ENCODE results near the gene TELO2. TPM values are rescaled to one million over a fixed set of nuclear protein-coding genes. Genes with fewer than 3 reads are reported as not detected.

Gene TELO2
- 19.1 and 22.9 TPM in 2 replicates for total RNA-seq

DNA sequence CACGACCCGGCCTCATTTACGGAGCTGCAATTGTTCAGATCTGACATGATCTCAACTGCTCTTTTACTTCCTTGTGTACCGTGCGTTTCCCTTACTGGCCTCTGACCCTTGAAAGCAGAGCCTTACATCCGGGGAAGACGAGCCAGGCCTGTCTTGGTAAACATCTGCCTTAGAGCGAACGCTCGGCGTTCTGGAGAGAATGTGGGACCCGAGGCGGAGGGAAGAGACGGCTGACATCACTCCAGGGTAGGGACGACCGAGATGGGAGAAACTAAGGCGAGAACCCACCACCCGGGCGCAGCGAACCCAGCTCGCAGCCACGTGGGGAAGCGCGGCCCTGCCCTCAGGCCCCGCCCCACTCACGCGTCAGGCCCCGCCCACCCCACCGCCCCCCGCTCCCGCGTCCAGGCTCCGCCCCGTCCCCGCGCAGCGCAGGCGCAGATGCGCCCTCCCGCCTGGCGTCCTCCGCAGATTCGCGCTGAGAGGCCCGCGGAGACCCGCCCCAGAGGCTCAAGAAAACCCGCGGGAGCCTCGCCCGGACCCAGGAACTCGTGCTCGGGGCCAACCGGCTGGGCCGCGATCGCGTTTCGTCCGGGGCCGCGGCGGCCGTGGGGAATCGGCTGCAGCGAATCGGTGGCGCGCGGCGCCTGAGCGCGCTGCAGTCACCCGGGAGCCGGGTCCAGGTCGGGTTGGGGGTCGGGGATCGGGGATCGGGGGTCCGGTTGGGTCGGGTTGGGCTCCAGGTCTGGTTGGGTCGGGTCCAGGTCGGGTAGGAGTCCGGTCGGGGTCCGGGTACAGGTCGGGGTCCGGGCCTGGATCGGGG, at the start of gene TELO2:
TSS of gene TELO2 (plus strand) at position 438 of the 823 bp plus-strand sequence. CDS start 922 bp downstream, outside the sequence.
- no peak for DNase-seq (ENCODE audit: low read depth, low spot score)

- no peak for DNase-seq (ENCODE audit: low read depth, low spot score)
Measured at GRCh38 chr16:1443403-1443973, 49.7 kb upstream of the TELO2 start.

GRCh38 chr16:1443980-1444729, 49.0 kb upstream of the TELO2 start, which contains the start of gene CCDC154:
TSS of gene CCDC154 (minus strand) at chr16:1444556. CDS start at chr16:1444322, 234 bp downstream.
- DNase-seq (ENCODE audit: low read depth, low spot score): no peak

GRCh38 chr16:1444730-1445517, 48.2 kb upstream of the TELO2 start:
- DNase-seq (ENCODE audit: low read depth, low spot score): no peak

DNA sequence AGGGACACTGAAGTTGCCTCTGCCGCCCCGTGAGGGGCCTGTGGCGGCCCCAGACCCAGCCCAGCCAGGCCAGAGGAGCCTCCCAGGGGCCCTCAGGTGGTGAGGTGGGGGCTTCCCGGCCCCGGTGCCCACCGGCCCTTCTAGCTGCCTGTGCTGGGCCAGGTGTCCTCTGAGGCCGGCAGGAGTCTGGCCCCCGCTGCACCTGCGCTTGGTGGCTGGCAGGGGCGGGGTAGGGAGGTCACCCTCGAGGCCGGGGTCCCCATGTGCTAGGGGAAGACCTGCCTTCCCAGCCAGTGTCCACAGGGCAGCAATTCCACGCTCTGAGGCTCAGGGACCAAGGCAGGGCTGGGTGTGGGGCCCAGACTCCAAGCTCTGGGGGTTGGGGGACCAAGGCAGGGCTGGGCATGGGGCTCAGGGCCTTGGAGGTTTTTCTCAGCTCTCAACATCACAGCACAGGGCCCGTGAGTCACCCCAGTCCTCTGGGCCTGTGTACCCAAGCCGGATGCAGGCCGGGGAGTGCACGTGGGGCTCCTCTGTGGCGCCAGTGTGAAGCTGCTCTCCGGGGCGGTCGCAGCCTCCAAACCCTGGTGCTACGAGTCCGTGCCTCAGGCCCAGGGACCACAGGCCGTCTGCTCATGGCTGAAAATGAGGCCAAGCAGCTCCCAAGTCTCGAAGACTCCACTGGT, 47.5 kb upstream of the TELO2 start:
- DNase-seq (ENCODE audit: low read depth, low spot score): no peak

DNA sequence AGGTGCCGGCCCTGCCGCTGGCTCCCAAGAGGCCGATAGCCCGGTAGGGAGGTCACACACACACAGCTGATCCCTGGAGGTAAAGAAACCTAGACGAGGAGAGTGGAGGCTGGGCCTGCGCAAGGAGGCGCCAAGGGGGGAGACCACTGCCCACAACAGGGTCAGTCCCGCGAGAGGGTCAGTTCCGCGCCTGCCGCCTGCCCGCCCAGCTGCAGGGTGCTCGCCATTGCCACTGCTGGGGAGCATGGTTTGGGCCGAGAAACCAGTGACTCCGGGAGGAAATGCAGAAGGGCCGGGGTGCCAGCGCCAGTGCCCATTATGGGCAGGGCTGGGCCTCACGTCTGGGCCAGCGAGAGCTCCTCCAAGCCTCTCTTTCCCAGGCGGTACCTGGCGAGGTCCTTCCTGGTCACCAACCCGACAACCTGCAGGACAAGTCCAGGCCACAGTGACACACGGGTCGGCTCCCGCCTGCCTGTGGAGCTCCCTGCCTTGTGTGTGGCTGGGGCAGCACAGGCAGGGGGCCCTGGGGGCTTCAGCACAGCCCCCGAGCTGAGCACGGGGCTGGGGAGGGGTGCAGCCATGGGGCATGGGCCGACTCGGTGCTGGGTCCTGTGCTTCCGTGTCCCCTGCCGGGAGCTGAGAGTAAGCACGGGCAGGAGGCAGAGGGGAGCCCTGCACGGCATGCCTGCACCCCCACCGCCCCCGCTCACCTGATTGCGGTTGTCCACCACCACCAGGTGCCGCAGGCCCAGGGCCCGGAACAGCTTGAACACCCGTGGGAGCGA, 46.7 kb upstream of the TELO2 start:
- no peak for DNase-seq (ENCODE audit: low read depth, low spot score)

DNA sequence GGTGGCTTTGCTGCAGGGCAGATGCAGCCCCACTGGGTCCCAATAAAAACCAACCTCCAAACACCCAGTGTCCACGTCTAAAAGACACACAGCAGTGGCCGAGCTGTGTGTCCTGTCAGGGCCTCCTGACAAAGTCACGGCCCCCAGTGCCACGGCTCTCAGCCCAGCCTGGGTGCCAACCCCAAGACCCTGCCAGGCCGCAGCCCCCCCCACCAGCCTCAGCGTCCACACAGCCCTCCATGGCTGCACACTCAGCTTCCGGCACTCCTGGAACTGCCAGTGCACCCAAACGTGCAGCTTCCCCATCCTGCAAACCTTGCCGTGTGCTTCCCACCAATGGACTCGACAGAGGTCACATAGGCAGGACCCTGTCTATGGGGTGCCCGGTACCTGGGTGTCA, 45.2 kb upstream of the TELO2 start:
- no peak for DNase-seq (ENCODE audit: low read depth, low spot score)

- DNase-seq (ENCODE audit: low read depth, low spot score): no peak
Measured at GRCh38 chr16:1448536-1449116, 44.5 kb upstream of the TELO2 start.

- no peak for DNase-seq (ENCODE audit: low read depth, low spot score)
Measured at GRCh38 chr16:1449201-1449788, 43.9 kb upstream of the TELO2 start.

GRCh38 chr16:1450218-1450617, 42.9 kb upstream of the TELO2 start:
- DNase-seq (ENCODE audit: low read depth, low spot score): no peak

DNA sequence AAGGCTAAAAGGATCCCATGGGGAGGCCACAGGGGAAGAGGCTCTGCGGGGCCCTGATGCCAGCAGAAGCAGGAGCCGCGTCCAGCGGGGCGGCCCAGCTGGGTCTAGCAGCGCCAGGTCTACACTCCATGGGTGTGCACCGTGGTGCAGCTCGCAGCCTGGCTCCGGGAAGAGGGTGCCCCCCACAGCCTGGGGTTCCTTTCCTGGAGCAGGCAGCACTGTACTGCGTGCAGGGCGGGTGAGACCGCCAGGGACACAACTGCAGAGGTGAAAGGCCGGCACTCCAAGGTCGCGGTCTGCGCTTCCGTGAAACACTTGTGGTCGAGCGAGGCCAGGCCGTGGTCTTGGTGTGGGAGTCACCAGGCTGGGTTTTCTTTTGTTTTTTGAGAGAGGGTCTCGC, 42.3 kb upstream of the TELO2 start:
- DNase-seq (ENCODE audit: low read depth, low spot score): no peak

- DNase-seq (ENCODE audit: low read depth, low spot score): no peak
Measured at GRCh38 chr16:1451702-1452392, 41.3 kb upstream of the TELO2 start.

- no peak for DNase-seq (ENCODE audit: low read depth, low spot score)
Measured at GRCh38 chr16:1452530-1452929, 40.6 kb upstream of the TELO2 start.

GRCh38 chr16:1453316-1453715, 39.8 kb upstream of the TELO2 start:
- DNase-seq (ENCODE audit: low read depth, low spot score): no peak

GRCh38 chr16:1454561-1454960, 38.6 kb upstream of the TELO2 start:
- no peak for DNase-seq (ENCODE audit: low read depth, low spot score)

DNA sequence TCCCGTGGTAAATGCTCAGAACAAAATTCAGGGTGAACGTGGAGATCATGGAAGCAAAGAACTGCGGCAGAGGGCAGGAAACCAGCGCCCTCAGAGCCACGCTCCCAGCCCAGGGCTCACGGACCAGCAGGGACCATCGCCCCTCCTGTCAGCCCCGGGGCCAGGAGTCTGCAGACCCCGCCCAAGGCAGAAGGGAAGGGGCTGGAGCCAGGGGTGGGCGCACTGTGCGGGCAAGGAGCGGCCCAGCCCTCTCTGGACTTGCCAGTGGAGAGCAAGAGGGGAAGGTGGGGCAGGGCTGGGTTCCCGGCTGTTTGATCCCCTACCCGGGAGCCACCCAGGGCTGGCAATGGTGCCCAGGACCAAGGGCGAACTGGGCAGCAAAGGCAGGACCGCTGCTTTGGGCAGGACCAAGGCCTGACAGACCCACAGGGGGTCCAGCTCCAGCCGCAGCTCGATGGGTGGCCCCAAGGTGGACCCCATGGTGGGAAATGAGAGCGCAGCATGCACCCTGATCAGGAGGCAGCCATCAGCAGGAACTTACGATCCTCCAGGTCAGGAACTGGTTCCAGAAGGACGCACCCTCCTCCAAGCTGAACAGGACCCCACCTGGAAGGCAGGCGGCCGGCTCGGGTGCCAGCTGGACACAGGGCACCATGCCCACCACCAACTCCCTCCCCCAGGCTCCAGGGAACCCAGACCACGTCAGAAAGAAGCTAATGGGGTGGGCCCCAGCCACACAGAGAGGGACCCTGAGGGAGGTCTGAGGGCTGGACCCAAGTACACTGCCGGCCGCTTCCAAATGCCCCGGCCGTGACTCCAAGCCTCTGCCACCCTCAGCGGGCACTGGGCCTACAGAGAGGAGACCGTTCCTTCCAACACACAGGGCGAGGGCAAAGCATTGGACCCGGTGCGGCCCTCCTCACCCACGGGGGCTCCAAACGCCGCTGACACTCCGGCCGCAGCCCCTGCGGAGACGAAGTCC, 37.7 kb upstream of the TELO2 start:
- no peak for DNase-seq (ENCODE audit: low read depth, low spot score)

- no peak for DNase-seq (ENCODE audit: low read depth, low spot score)
Measured at GRCh38 chr16:1456951-1457350, 36.2 kb upstream of the TELO2 start.
